K562 (cell line): ENCODE measurements around the gene UPK2. TPM values are rescaled to one million over a fixed set of nuclear protein-coding genes. Genes with fewer than 3 reads are reported as not detected.

ENCODE experiments used
- BCL6 ChIP-seq: fragments of 250-450 bp; sonication (Bioruptor Pico); IDR thresholded peaks from 2 replicates; pipeline ENCODE4 v1.4.0; 2020
- BHLHE40 ChIP-seq: IDR thresholded peaks from 2 replicates; pipeline ENCODE4 v1.6.1; 2011; ENCODE audit warnings: low read length, improper control_type of control experiment
- BRD9 ChIP-seq: fragments of 450-650 bp; IDR thresholded peaks from 2 replicates; pipeline ENCODE4 v1.6.1; 2018; ENCODE audit warnings: low read depth; ENCODE audit not compliant: partially characterized antibody
- CEBPB ChIP-seq: fragments of 450-650 bp; IDR thresholded peaks from 2 replicates; pipeline ENCODE4 v1.6.1; 2016; ENCODE audit warnings: missing genetic modification characterization, missing compliant biosample characterization
- CREB1 ChIP-seq, 2 experiments: sonication (generic) in 1 of 2; formaldehyde crosslinking in 1 of 2; IDR thresholded peaks; 2 replicates each; pipeline versions ENCODE4 v1.6.1 to v1.8.0; 2012 to 2022; ENCODE audit warnings: inconsistent platforms in 1 of 2, mild to moderate bottlenecking in 1 of 2, missing genetic modification reagents in 1 of 2, moderate library complexity in 1 of 2
- CSDE1 ChIP-seq, 2 experiments: fragments of 450-650 bp; IDR thresholded peaks; 2 replicates each; pipeline ENCODE4 v1.6.1; 2016; ENCODE audit warnings: mild to moderate bottlenecking in 1 of 2
- FOXP1 ChIP-seq: sonication (generic); formaldehyde crosslinking; IDR thresholded peaks from 2 replicates; pipeline ENCODE4 v1.8.0; 2022; ENCODE audit warnings: mild to moderate bottlenecking, missing genetic modification reagents
- HDAC1 ChIP-seq, 2 experiments: fragments of 450-650 bp; IDR thresholded peaks; 2 replicates each; pipeline ENCODE4 v1.6.1; 2016 to 2017; ENCODE audit warnings: inconsistent platforms in 1 of 2, mild to moderate bottlenecking in 1 of 2, moderate library complexity in 1 of 2
- JUN ChIP-seq, 2 experiments: sonication (generic) in 1 of 2; formaldehyde crosslinking in 1 of 2; IDR thresholded peaks; 2 replicates each; pipeline versions ENCODE4 v1.6.1 to v1.8.0; 2012 to 2022; ENCODE audit warnings: borderline replicate concordance in 2 of 2, mild to moderate bottlenecking in 2 of 2, improper control_type of control experiment in 1 of 2, low read depth in 1 of 2, low read length in 1 of 2, missing genetic modification reagents in 1 of 2
- JUND ChIP-seq, 2 experiments: IDR thresholded peaks; 2 replicates in 1 of 2; 3 replicates in 1 of 2; pipeline ENCODE4 v1.6.1; 2011; ENCODE audit warnings: borderline replicate concordance in 2 of 2, low read depth in 2 of 2, low read length in 2 of 2, improper control_type of control experiment in 1 of 2, missing biosample characterization in 1 of 2, missing genetic modification characterization in 1 of 2, missing genetic modification reagents in 1 of 2
- NR0B1 ChIP-seq: fragments of 450-650 bp; IDR thresholded peaks from one replicate; pipeline ENCODE4 v1.6.1; 2018; ENCODE audit warnings: mild to moderate bottlenecking, moderate library complexity; ENCODE audit not compliant: partially characterized antibody
- POLR3A ChIP-seq: IDR thresholded peaks from 2 replicates; pipeline ENCODE4 v1.6.1; 2011; ENCODE audit warnings: borderline replicate concordance, mild to moderate bottlenecking, moderate library complexity; ENCODE audit not compliant: insufficient read length, insufficient read depth; ENCODE audit errors: extremely low read depth
- RFX1 ChIP-seq: fragments of 450-650 bp; IDR thresholded peaks from 2 replicates; pipeline ENCODE4 v1.6.1; 2016; ENCODE audit warnings: mild to moderate bottlenecking, moderate library complexity
- SRSF3 ChIP-seq: fragments of 200-400 bp; formaldehyde crosslinking; IDR thresholded peaks from 2 replicates; pipeline ENCODE4 v1.6.1; 2016; ENCODE audit warnings: mild to moderate bottlenecking, low read length, moderate library complexity; ENCODE audit not compliant: insufficient read depth
- TAF9B ChIP-seq: fragments of 450-650 bp; IDR thresholded peaks from 2 replicates; pipeline ENCODE4 v1.6.1; 2018; ENCODE audit warnings: mild to moderate bottlenecking; ENCODE audit not compliant: partially characterized antibody
- TCF15 ChIP-seq: fragments of 250-450 bp; sonication (Bioruptor Pico); IDR thresholded peaks from 2 replicates; pipeline ENCODE4 v1.8.0; 2022; ENCODE audit warnings: moderate library complexity, mild to moderate bottlenecking, inconsistent platforms
- TGIF2 ChIP-seq: sonication (generic); formaldehyde crosslinking; IDR thresholded peaks from 2 replicates; pipeline ENCODE4 v1.8.1; 2022; ENCODE audit warnings: mild to moderate bottlenecking, missing genetic modification reagents, moderate library complexity
- TOE1 ChIP-seq, 2 experiments: fragments of 450-650 bp in 1 of 2; sonication (generic) in 1 of 2; formaldehyde crosslinking in 1 of 2; IDR thresholded peaks; 2 replicates each; pipeline versions ENCODE4 v1.7.1 to v1.8.0; 2016 to 2022; ENCODE audit warnings: borderline replicate concordance in 2 of 2, mild to moderate bottlenecking in 2 of 2, antibody characterized with exemption in 1 of 2, inconsistent platforms in 1 of 2, low read depth in 1 of 2, missing genetic modification reagents in 1 of 2, moderate library complexity in 1 of 2
- ZNF445 ChIP-seq: fragments of 250-450 bp; sonication (Bioruptor Pico); IDR thresholded peaks from 2 replicates; pipeline ENCODE4 v1.4.0; 2020; ENCODE audit warnings: low read depth, mild to moderate bottlenecking, moderate library complexity
- ZNF644 ChIP-seq: fragments of 200-800 bp; sonication (Bioruptor generic); IDR thresholded peaks from 2 replicates; pipeline ENCODE4 v1.6.1; 2016; ENCODE audit warnings: low read depth, missing genetic modification characterization, missing compliant biosample characterization
- polyA plus RNA-seq, 8 experiments: library from polyadenylated mRNA; depleted of rRNA in 4 of 8; stranded (reverse) in 5 of 8; unstranded in 3 of 8; fragments of >200 nt; fragmentation: Nextera tagmentation in 2 of 8; fragmentation: Illumina TruSeq in 1 of 8; extraction: Ambion mirVana in 2 of 8; extraction: Trizol in 1 of 8; gene quantifications; 2 replicates each; pipeline versions ENCODE4 v1.2.1 to v1.2.3, GENCODE V29; 2011 to 2014; ENCODE audit warnings: inconsistent platforms in 1 of 8, missing spikeins in 1 of 8
- total RNA-seq, 7 experiments: library from RNA; depleted of rRNA in 6 of 7; stranded (reverse); fragments of >200 nt in 6 of 7; fragmentation: Illumina TruSeq in 2 of 7; extraction: Trizol in 2 of 7; gene quantifications; 2 replicates each; pipeline versions ENCODE4 v1.2.1 to v1.2.3, GENCODE V29; 2011 to 2021; ENCODE audit warnings: low replicate concordance in 1 of 7
- TF ChIP-seq, protein P1 (sequence below): IDR thresholded peaks from 2 replicates; pipeline ENCODE4 v1.6.1; 2011; ENCODE audit not compliant: insufficient read length; ENCODE audit errors: extremely low read depth
- TF ChIP-seq, protein P2 (sequence below): sonication (generic); formaldehyde crosslinking; IDR thresholded peaks from 2 replicates; pipeline ENCODE4 v1.9.0; 2022; ENCODE audit warnings: mild to moderate bottlenecking, missing genetic modification reagents

Gene UPK2
- total and polyA plus RNA-seq, 9 of the 15 experiments (the other 6 are each of a cell fraction or from before 2014, with no cell fraction given): not detected

- peak; percentile 74; the same call in 1 of the 2 replicates for TF ChIP-seq TOE1 (IDR thresholded peaks at IDR 0.05; ENCODE audit: borderline replicate concordance)
- TF ChIP-seq TOE1 (CRISPR knock-in tag; IDR thresholded peaks at IDR 0.05; ENCODE audit: borderline replicate concordance, low read depth): no peak
- TF ChIP-seq ZNF644 (tag): no peak
- TF ChIP-seq CEBPB (tag): peak; percentile 88
- TF ChIP-seq JUN (IDR thresholded peaks at IDR 0.05; ENCODE audit: borderline replicate concordance, low read depth, low read length): no peak
- TF ChIP-seq JUN (CRISPR knock-in tag; IDR thresholded peaks at IDR 0.05; ENCODE audit: borderline replicate concordance): no peak
- no peak for TF ChIP-seq TGIF2
- 0 out of 4 replicates have a peak, but pooled peaks of 1 of the 2 experiments have one; percentile 6 for TF ChIP-seq HDAC1 (IDR thresholded peaks at IDR 0.05)
- no peak for TF ChIP-seq CSDE1 (IDR thresholded peaks at IDR 0.05)
- no peak for TF ChIP-seq BRD9
- no peak for TF ChIP-seq JUND (IDR thresholded peaks at IDR 0.05; ENCODE audit: borderline replicate concordance, low read depth, low read length)
- TF ChIP-seq JUND (tag; IDR thresholded peaks at IDR 0.05; ENCODE audit: borderline replicate concordance, low read depth, low read length): no peak
- TF ChIP-seq CREB1 (IDR thresholded peaks at IDR 0.05): no peak
- no peak for TF ChIP-seq CREB1 (CRISPR knock-in tag; IDR thresholded peaks at IDR 0.05)
- TF ChIP-seq TCF15: no peak
- TF ChIP-seq BHLHE40: no peak
- no peak for TF ChIP-seq FOXP1 (CRISPR knock-in tag)
- TF ChIP-seq, protein P1, sequence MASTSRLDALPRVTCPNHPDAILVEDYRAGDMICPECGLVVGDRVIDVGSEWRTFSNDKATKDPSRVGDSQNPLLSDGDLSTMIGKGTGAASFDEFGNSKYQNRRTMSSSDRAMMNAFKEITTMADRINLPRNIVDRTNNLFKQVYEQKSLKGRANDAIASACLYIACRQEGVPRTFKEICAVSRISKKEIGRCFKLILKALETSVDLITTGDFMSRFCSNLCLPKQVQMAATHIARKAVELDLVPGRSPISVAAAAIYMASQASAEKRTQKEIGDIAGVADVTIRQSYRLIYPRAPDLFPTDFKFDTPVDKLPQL: no peak
- no peak for TF ChIP-seq RFX1
- TF ChIP-seq POLR3A: no peak
- TF ChIP-seq, protein P2, sequence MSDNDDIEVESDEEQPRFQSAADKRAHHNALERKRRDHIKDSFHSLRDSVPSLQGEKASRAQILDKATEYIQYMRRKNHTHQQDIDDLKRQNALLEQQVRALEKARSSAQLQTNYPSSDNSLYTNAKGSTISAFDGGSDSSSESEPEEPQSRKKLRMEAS: no peak
- no peak for TF ChIP-seq NR0B1
- TF ChIP-seq BCL6: no peak
- no peak for TF ChIP-seq SRSF3
- TF ChIP-seq TAF9B: no peak
- no peak for TF ChIP-seq ZNF445 (CRISPR knock-in tag)
Measured at GRCh38 chr11:118929501-118930093, 26.5 kb upstream of the UPK2 start (continued).
